Spleen (tissue), 11 donors: ENCODE data around the gene C1QBP. TPM values are rescaled to one million over a fixed set of nuclear protein-coding genes. Genes with fewer than 3 reads are reported as not detected.

Source experiments
- DNase-seq: peaks from one replicate; pipeline ENCODE4 v3.0.0-alpha.2; 2020
- H3K27ac ChIP-seq, 8 donors: fragments of 200-600 bp; sonication (generic) in 7 of 8; 1 replicate in 4 of 8; 2 replicates in 4 of 8; pipeline versions ENCODE4 v1.5.0 to v1.8.0; 2016 to 2021; ENCODE audit warnings: inconsistent platforms in 4 of 8, mild to moderate bottlenecking in 4 of 8, moderate library complexity in 1 of 8
- H3K27me3 ChIP-seq, 7 donors: fragments of 200-600 bp; sonication (generic) in 6 of 7; replicated peaks in 1 of 7; 1 replicate in 4 of 7; 2 replicates in 3 of 7; pipeline versions ENCODE4 v1.5.0 to v1.8.0; 2016 to 2021; ENCODE audit warnings: inconsistent platforms in 3 of 7, mild to moderate bottlenecking in 1 of 7
- H3K36me3 ChIP-seq, 6 donors: fragments of 200-600 bp; sonication (generic) in 5 of 6; 1 replicate in 4 of 6; 2 replicates in 2 of 6; pipeline versions ENCODE4 v1.5.0 to v1.8.0; 2016 to 2021; ENCODE audit warnings: inconsistent platforms in 2 of 6
- H3K4me1 ChIP-seq, 6 donors: fragments of 200-600 bp; sonication (generic) in 5 of 6; 1 replicate in 3 of 6; 2 replicates in 3 of 6; pipeline versions ENCODE4 v1.5.0 to v1.8.0; 2016 to 2021; ENCODE audit warnings: inconsistent platforms in 3 of 6
- H3K4me3 ChIP-seq, 8 donors: fragments of 200-600 bp; sonication (generic) in 7 of 8; 1 replicate in 4 of 8; 2 replicates in 4 of 8; pipeline versions ENCODE4 v1.5.0 to v1.8.0; 2016 to 2021; ENCODE audit warnings: inconsistent platforms in 4 of 8, mild to moderate bottlenecking in 4 of 8, moderate library complexity in 2 of 8
- H3K9me3 ChIP-seq, 8 donors: fragments of 200-600 bp; sonication (generic) in 7 of 8; 1 replicate in 4 of 8; 2 replicates in 4 of 8; pipeline versions ENCODE4 v1.5.0 to v1.8.0; 2016 to 2021; ENCODE audit warnings: inconsistent platforms in 4 of 8
- CTCF ChIP-seq, 11 experiments: fragments of 200-600 bp in 7 of 11; fragments of 450-650 bp in 4 of 11; sonication (generic) in 4 of 11; IDR thresholded peaks in 8 of 11; conservative IDR thresholded peaks in 3 of 11; 1 replicate in 7 of 11; 2 replicates in 4 of 11; pipeline versions ENCODE4 v1.4.0 to v1.8.0; 2016 to 2021; ENCODE audit warnings: antibody characterized with exemption in 11 of 11, inconsistent platforms in 4 of 11, mild to moderate bottlenecking in 1 of 11
- POLR2A ChIP-seq, 3 donors: fragments of 450-650 bp; IDR thresholded peaks; one replicate each; pipeline ENCODE4 v1.5.1; 2017; ENCODE audit warnings: antibody characterized with exemption in 3 of 3, mild to moderate bottlenecking in 1 of 3
- POLR2AphosphoS5 ChIP-seq, 3 donors: sonication (generic); formaldehyde crosslinking; IDR thresholded peaks; one replicate each; pipeline ENCODE4 v1.5.1; 2017; ENCODE audit warnings: antibody characterized with exemption in 3 of 3
- WGBS, 5 donors: extraction: QIAGEN DNeasy Blood & Tissue Kit in 3 of 5; methylation state at CpG; one replicate each; pipeline versions ENCODE4 v1.1.5 to v1.1.7; 2013 to 2018; 5-methylcytosine and 5-hydroxymethylcytosine counted together
- intact Hi-C: fragments of 100-400 bp; cut with DNase I; formaldehyde crosslinking; loops from one replicate; pipeline ENCODE4 v1.15.0; 2023; ENCODE audit warnings: low total_unique reads
- polyA plus RNA-seq, 3 donors: library from polyadenylated mRNA; stranded (reverse); fragments of 200-250 nt; gene quantifications; one replicate each; pipeline ENCODE4 v1.2.1, GENCODE V29; 2013
- total RNA-seq, 7 donors: library from RNA; depleted of rRNA in 3 of 7; stranded (reverse); fragments of >200 nt in 3 of 7; fragmentation: NEBNext Ultra II Directional in 4 of 7; extraction: Animal tissue kit (Norgen Biotek cat#: 25700) in 4 of 7; gene quantifications; one replicate each; pipeline versions ENCODE4 v1.1.0 to v1.2.1, GENCODE V29; 2016 to 2021
- donor health status: healthy with polysubstance abuse.
- donor health status: DM: no; HTN: no; CAD: no; lungs with moderate emphysema.
- donor health status: DM: no; HTN: no; CAD: no.
- donor health status: Bipolar disorder and iron deficiency.
- donor health status: healthy.
- donor health status: DM: no; HTN: no; CAD: no.
- donor health status: DM: yes; HTN: yes; CAD: no.

The C1QBP gene
- total and polyA plus RNA-seq, 10 donors = 63.9 to 188 (median 97.4) TPM

DNA sequence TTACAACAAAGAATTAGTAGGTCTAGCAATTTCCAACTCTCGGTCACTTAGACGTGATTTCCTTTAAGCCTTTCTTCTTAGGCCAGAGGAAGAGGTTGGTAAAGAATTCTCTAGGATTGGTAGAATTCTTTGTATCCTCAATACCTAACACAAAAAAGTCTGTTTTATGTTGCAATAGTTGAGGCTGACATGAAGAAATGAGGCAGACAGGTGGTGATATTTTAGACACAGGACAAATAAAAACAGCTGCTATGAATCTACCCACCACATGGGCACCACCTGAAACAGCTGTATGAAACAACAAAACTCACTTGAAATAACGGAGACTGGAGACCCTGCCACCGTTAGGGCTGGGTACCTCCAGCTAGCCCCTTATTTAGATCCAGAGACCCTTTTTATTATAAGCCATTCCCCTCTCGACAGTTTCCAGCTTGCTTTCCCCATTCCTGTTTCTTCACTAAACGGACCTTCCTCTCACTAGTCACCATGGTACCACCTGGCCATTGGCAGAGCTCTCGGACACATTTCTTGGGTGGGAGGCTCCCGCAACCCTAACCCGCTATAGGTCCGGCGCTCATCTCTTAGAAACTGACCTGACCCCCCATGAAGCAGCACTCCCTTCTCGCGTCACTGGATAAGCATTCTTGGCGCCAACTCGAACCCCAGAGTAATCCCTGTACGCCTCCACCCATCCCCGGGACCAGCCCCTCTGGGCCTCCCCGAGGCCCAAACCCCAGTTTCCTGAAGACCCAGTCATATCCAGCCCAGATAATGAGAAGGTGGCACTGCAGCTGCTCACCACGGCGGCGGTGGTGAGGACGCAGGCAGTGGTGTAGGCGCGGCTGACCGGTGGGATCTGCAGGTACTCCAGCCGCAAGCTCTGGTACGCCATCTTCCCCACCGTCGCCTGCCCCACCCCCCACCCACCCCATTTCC is 46.6 kb upstream of the C1QBP start, which contains the start of gene DERL2:
TSS of gene DERL2 (minus strand) at position 909 of the 936 bp plus-strand sequence. CDS start at position 892, 17 bp downstream.
- peak in 1 of 3 donors; percentile 18 for TF ChIP-seq POLR2A (IDR thresholded peaks at IDR 0.05)
- TF ChIP-seq POLR2AphosphoS5 (IDR thresholded peaks at IDR 0.05) = peak in 1 of 3 donors; percentile 0
- TF ChIP-seq CTCF (IDR thresholded peaks at IDR 0.05 in 8 of 11, conservative IDR thresholded peaks at IDR 0.05 in 3 of 11) = no peak
- WGBS, 5 donors = 5 to 7% (median 6%) methylated on average over 19 to 29 of the region's 29 CpGs
- H3K27me3 ChIP-seq = no peaks in the 10 kb centered on the region
- DNase-seq = no peak
- peaks cover 3 to 71% (median 63%) of the 10 kb centered on the region in 6 donors for H3K36me3 ChIP-seq
- peak within 1 kb of the TSS; percentile 93 to 100 (median 99) for H3K27ac ChIP-seq
- intact Hi-C loops = no loop called here
- H3K4me3 ChIP-seq = peak within 1 kb of the TSS; percentile 85 to 97 (median 93)
- H3K9me3 ChIP-seq = no peaks in the 10 kb centered on the region
- H3K4me1 ChIP-seq = peaks cover 21 to 77% (median 47%) of the 10 kb centered on the region in 6 donors

GRCh38 chr17:5481451-5481850 is 42.5 kb upstream of the C1QBP start:
- H3K27ac ChIP-seq = no peak overlapping the region
- intact Hi-C loops = no loop called here
- peaks cover 10 to 68% (median 34%) of the 10 kb centered on the region in 6 donors for H3K4me1 ChIP-seq
- peaks cover 4 to 85% (median 81%) of the 10 kb centered on the region in 6 donors for H3K36me3 ChIP-seq
- no peaks in the 10 kb centered on the region for H3K9me3 ChIP-seq
- H3K4me3 ChIP-seq = no peak overlapping the region
- no peaks in the 10 kb centered on the region for H3K27me3 ChIP-seq
- 95 to 99% (median 97%) methylated on average over 4 of the region's 4 CpGs for WGBS, 5 donors
- DNase-seq = no peak
- TF ChIP-seq POLR2AphosphoS5 (IDR thresholded peaks at IDR 0.05) (no peak), CTCF (IDR thresholded peaks at IDR 0.05 in 8 of 11, conservative IDR thresholded peaks at IDR 0.05 in 3 of 11) (no peak), POLR2A (IDR thresholded peaks at IDR 0.05) (no peak)

GRCh38 chr17:5480962-5481361 is 42.0 kb upstream of the C1QBP start:
- intact Hi-C loops = no loop called here
- Histone ChIP-seq H3K4me3 (no peak overlapping the region), H3K4me1 (peaks cover 10 to 68% (median 34%) of the 10 kb centered on the region in 6 donors), H3K36me3 (peaks cover 4 to 90% (median 85%) of the 10 kb centered on the region in 6 donors), H3K9me3 (no peaks in the 10 kb centered on the region), H3K27me3 (no peaks in the 10 kb centered on the region), H3K27ac (no peak overlapping the region)
- no peak for DNase-seq
- WGBS, 5 donors = 84 to 94% (median 90%) methylated on average over 6 of the region's 6 CpGs
- TF ChIP-seq POLR2AphosphoS5 (IDR thresholded peaks at IDR 0.05) = no peak
- no peak for TF ChIP-seq CTCF (IDR thresholded peaks at IDR 0.05 in 8 of 11, conservative IDR thresholded peaks at IDR 0.05 in 3 of 11)
- no peak for TF ChIP-seq POLR2A (IDR thresholded peaks at IDR 0.05)

DNA sequence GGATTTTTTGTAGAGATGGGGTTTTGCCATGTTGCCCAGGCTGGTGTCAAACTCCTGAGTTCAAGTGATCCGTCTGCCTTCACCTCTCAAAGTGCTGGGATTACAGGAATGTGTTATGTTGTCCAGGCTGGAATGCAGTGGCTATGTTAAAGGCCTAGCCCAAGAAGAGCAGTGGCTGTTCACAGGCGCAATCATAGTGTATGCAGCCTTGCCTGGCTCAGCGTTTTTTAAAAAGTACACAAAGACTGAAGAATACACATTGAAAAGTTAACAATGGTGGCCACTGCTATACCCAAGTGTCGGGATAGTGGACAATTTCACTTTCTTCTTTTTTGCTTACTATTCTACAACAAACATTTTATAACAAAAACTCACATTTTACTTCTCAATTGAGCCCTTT is 40.0 kb upstream of the C1QBP start:
- Histone ChIP-seq H3K27ac (no peak overlapping the region), H3K36me3 (peaks cover 4 to 100% (median 97%) of the 10 kb centered on the region in 6 donors), H3K9me3 (no peaks in the 10 kb centered on the region), H3K4me1 (peaks cover 0 to 49% (median 16%) of the 10 kb centered on the region in 6 donors), H3K4me3 (no peak overlapping the region), H3K27me3 (no peaks in the 10 kb centered on the region)
- DNase-seq = no peak
- intact Hi-C loops = no loop called here
- WGBS, 5 donors = 91 to 100% (median 96%) methylated on average over 4 of the region's 4 CpGs
- TF ChIP-seq CTCF (IDR thresholded peaks at IDR 0.05 in 8 of 11, conservative IDR thresholded peaks at IDR 0.05 in 3 of 11) = no peak
- no peak for TF ChIP-seq POLR2A (IDR thresholded peaks at IDR 0.05)
- TF ChIP-seq POLR2AphosphoS5 (IDR thresholded peaks at IDR 0.05) = no peak
